Measurements from ENCODE around the gene CERS4.
"Not testable (repeated sequence)": the region's sequence is repeated elsewhere in the genome, so short reads cannot be mapped to it uniquely, and the experiment has no call there.

Gene CERS4

GRCh38 chr19:8245869-8246835 lies 37.0 kb downstream of the CERS4 start:
- Mint-ChIP-seq H3K4me1 (peaks cover 4% of the 10 kb centered on the region), H3K9me3 (peaks cover 4% of the 10 kb centered on the region), H3K36me3 (ENCODE audit: low read depth) (peaks cover 25% of the 10 kb centered on the region), H3K4me3 (no peak overlapping the region), H3K27ac (no peak overlapping the region), H3K27me3 (no peaks in the 10 kb centered on the region)
- DNase-seq (no peak), ATAC-seq (no peak)

DNA sequence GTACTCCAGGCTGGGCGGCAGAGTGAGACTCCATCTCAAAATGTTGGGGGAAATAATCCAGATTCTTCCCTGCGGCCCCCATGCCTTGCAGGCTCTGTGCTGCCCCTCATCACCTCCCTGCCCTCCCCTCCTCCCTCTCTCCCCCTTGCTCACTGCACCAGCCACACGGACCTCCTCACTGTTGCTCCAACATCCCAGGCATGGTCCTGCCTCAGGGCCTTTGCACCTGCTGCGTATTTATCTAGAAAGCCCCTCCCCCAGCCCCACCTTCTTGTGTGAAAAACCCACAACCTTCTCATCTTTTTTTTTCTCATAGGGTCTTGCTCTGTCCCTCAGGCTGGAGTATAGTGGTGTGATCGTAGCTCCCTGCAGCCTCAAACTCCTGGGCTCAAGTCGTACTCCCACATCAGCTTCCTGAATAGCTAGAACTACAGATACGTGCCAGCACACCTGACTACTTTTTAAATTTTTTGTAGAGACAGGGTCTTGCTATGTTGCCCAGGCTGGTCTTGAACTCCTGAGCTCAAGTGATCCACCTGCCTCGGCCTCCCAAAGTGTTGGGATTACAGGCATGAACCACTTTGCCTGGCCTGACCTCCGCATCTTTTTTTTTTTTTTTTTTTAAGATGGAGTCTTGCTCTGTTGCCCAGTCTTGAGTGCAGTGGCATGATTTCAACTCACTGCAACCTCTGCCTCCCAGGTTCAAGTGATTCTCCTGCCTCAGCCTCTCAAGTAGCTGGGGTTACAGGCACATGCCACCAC lies 38.1 kb downstream of the CERS4 start:
- H3K27ac Mint-ChIP-seq, result not testable (repeated sequence)

DNA sequence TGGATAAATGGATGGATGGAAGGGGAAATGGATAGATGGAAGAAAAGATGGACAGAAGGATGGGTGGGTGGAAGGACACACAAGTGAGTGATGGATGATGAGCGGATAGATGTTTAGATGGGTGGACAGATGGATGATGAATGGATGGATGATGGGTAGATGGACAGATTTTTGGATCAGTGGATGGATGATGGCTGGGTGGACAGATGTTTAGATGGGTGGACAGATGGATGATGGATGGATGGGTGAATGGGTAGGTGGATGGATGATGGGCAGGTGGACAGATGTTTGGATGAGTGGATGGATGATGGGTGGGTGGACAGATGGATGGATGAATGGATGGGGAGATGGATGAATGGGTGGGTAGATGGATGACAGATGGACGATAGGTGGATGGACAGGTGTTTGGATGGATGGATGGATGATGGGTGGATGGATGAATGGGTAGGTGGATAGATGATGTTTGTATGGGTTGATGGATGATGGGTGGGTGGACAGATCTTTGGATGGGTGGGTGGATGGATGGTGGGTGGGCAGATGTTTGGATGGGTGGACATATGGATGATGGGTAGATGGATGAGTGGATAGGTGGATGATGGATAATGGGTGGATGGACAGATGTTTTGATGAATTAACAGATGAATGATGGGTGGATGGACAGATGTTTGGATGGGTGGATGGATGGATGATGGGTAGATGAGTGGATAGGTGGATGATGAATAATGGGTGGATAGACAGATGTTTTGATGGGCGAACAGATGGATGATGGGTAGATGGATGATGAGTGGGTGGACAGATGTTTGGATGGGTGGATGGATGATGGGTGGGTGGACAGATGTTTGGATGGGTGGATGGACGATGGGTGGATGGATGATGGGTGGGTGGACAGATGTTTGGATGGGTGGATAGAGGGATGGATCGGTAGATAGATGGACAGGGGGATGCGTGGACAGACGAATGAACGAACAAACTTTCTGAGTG lies 39.5 kb downstream of the CERS4 start:
- ATAC-seq, result no peak
- Mint-ChIP-seq H3K36me3 (ENCODE audit: low read depth) (peaks cover 12% of the 10 kb centered on the region), H3K27me3 (no peaks in the 10 kb centered on the region), H3K4me1 (no peaks in the 10 kb centered on the region), H3K9me3 (no peaks in the 10 kb centered on the region), H3K4me3 (no peak overlapping the region), H3K27ac (no peak overlapping the region)
- no peak for DNase-seq

More for the DNA sequence above, 38.1 kb downstream of the CERS4 start:
- H3K27me3 Mint-ChIP-seq, H3K4me1 Mint-ChIP-seq, H3K4me3 Mint-ChIP-seq, DNase-seq, ATAC-seq, H3K9me3 Mint-ChIP-seq: not testable (repeated sequence)
- H3K36me3 Mint-ChIP-seq (ENCODE audit: low read depth), result peaks cover 20% of the 10 kb centered on the region

- Mint-ChIP-seq H3K27me3 (no peaks in the 10 kb centered on the region), H3K4me3 (no peak overlapping the region), H3K36me3 (ENCODE audit: low read depth) (peaks cover 10% of the 10 kb centered on the region), H3K4me1 (peaks cover 1% of the 10 kb centered on the region), H3K9me3 (no peaks in the 10 kb centered on the region), H3K27ac (no peak overlapping the region)
- DNase-seq, result no peak
- no peak for ATAC-seq
These were observed 41.4 kb downstream of the CERS4 start for GRCh38 chr19:8250596-8250995.

GRCh38 chr19:8251025-8251472 lies 41.9 kb downstream of the CERS4 start:
- Mint-ChIP-seq H3K4me1 (peaks cover 1% of the 10 kb centered on the region), H3K9me3 (no peaks in the 10 kb centered on the region), H3K27ac (no peak overlapping the region), H3K4me3 (no peak overlapping the region), H3K27me3 (no peaks in the 10 kb centered on the region), H3K36me3 (ENCODE audit: low read depth) (peaks cover 13% of the 10 kb centered on the region)
- DNase-seq (no peak), ATAC-seq (no peak)

DNA sequence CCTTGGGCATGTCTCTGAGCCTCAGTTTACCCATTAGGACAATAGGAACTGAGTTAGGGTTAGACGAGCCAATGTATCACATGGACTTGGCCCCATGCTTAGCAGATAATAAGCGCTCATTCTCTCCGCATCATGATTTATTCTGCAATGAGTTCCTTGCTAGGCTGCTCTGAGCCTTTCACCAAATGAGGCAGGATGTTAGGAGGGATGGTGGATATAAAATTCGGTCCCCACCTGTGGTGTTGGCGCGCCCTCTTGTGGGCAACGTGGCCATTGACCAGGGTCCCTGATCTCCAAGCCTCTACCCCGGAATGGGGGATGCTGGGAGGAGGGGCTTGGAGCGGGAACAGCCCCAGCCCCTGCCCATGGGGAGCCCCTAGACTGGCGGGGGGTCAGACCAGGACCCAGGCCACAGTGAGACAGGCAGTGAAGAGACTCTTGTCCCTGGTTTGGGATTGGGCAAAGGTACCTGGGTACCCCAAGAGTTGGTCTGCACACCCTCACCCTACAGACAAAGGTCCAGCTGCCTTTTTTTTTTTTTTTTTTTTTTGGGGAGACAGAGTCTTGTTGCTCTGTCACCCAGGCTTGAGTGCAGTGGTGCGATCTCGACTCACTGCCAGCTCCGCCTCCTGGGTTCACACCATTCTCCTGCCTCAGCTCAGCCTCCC lies 43.9 kb downstream of the CERS4 start:
- Mint-ChIP-seq H3K27ac (no peak overlapping the region), H3K4me3 (no peak overlapping the region), H3K9me3 (no peaks in the 10 kb centered on the region), H3K36me3 (ENCODE audit: low read depth) (peaks cover 12% of the 10 kb centered on the region), H3K4me1 (peaks cover 1% of the 10 kb centered on the region), H3K27me3 (no peaks in the 10 kb centered on the region)
- DNase-seq, result peak; percentile 85
- peak; percentile 75 for ATAC-seq

- DNase-seq (no peak), ATAC-seq (no peak)
- H3K27ac Mint-ChIP-seq, result no peak overlapping the region
- H3K27me3 Mint-ChIP-seq, result no peaks in the 10 kb centered on the region
- H3K4me3 Mint-ChIP-seq, result no peak overlapping the region
- no peaks in the 10 kb centered on the region for H3K9me3 Mint-ChIP-seq
- H3K36me3 Mint-ChIP-seq (ENCODE audit: low read depth), result peaks cover 6% of the 10 kb centered on the region
- peaks cover 1% of the 10 kb centered on the region for H3K4me1 Mint-ChIP-seq
These were observed 44.5 kb downstream of the CERS4 start for GRCh38 chr19:8253678-8254077.

GRCh38 chr19:8254286-8255001 lies 45.3 kb downstream of the CERS4 start:
- no peak for ATAC-seq
- Mint-ChIP-seq H3K36me3 (ENCODE audit: low read depth) (peaks cover 3% of the 10 kb centered on the region), H3K4me1 (peaks cover 1% of the 10 kb centered on the region), H3K9me3 (no peaks in the 10 kb centered on the region), H3K27ac (no peak overlapping the region), H3K27me3 (no peaks in the 10 kb centered on the region), H3K4me3 (no peak overlapping the region)
- no peak for DNase-seq

DNA sequence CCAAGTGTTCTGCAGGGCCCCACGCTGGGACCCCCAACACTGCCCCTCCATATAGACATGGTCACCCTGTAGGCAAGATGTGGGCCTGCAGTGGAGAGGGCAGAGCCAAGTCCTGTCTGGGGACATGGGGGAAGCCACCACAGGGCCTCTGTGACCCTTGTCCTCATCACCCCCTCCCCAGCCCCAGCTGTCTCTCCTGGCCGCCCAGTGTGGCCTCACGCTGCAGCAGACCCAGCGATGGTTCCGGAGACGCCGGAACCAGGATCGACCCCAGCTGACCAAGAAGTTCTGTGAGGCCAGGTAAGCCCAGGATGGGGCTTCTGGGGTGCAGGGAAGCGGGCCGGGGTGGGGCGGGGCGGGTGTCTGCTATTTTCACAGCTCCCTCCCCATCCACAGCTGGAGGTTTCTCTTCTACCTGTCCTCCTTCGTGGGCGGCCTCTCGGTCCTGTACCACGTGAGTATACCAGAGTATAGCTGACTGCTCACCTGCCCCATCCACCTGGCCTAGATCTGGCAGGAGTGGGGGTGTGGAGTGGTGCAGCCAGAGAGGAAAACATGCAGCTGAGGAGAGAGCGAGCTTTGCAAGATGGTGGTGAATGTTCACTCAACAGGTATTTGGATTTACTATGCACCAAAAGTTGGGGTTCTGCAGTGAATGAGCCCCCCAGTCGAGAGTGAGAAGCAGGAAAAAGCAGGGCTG lies 46.4 kb downstream of the CERS4 start:
- no peaks in the 10 kb centered on the region for H3K9me3 Mint-ChIP-seq
- DNase-seq, result no peak
- peaks cover 3% of the 10 kb centered on the region for H3K36me3 Mint-ChIP-seq (ENCODE audit: low read depth)
- H3K4me3 Mint-ChIP-seq, result no peak overlapping the region
- no peak for ATAC-seq
- H3K4me1 Mint-ChIP-seq, result peaks cover 1% of the 10 kb centered on the region
- no peak overlapping the region for H3K27ac Mint-ChIP-seq
- no peaks in the 10 kb centered on the region for H3K27me3 Mint-ChIP-seq

DNA sequence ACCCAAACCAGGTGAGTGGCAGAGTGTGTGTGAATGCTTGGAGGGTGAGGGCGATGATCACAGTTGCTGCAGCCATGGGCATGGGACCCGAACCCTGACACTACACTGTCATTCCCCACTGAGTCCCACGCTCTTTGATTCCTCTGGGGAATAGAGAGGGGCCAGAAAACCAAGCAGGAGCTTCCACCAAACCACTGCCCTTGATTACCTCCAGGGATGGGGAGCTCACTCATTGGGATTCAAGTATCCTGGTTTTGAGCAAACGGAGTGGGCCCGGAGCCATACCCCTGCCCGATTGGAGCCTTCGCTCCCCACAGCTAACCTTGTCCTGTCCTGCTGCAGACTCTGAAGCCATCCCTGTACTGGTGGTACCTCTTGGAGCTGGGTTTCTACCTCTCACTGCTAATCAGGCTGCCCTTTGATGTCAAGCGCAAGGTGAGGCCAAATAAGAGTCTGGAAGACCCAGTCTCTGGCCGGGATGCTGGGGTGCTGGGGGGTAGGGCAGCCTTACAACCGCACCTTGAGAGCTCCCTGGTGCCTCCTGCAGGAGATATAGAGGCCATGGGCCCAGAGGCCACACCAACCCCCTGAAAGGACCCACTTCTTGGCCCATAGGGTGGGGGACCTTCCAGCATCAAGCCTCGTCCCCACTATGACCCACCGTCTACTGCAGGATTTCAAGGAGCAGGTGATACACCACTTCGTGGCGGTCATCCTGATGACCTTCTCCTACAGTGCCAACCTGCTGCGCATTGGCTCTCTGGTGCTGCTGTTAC lies 47.3 kb downstream of the CERS4 start:
- Mint-ChIP-seq H3K27me3 (no peaks in the 10 kb centered on the region), H3K27ac (no peak overlapping the region), H3K9me3 (no peaks in the 10 kb centered on the region), H3K36me3 (ENCODE audit: low read depth) (peaks cover 3% of the 10 kb centered on the region), H3K4me3 (no peak overlapping the region), H3K4me1 (peaks cover 1% of the 10 kb centered on the region)
- no peak for ATAC-seq
- no peak for DNase-seq

DNA sequence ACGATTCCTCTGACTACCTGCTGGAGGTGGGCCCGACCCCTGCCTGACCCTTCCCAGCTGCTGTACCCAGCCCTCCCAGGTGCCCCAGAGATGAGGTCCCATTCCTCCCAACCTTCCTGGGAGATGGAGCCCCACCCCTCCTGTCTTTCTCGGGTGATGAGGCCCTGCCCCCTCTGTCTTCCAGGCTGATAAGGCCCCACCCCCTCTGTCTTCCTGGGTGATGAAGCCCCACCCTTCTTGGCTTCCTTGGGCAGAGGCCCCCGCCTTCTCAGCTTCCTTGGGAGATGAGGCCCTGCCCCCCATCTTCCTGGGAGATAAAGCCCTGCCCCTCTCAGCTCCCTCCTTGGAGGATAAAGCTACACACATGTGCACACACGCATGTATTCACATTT lies 47.9 kb downstream of the CERS4 start:
- no peak overlapping the region for H3K27ac Mint-ChIP-seq
- DNase-seq (no peak), ATAC-seq (no peak)
- H3K27me3 Mint-ChIP-seq, result no peaks in the 10 kb centered on the region
- peaks cover 3% of the 10 kb centered on the region for H3K36me3 Mint-ChIP-seq (ENCODE audit: low read depth)
- H3K4me1 Mint-ChIP-seq, result peaks cover 1% of the 10 kb centered on the region
- no peaks in the 10 kb centered on the region for H3K9me3 Mint-ChIP-seq
- H3K4me3 Mint-ChIP-seq, result no peak overlapping the region

DNA sequence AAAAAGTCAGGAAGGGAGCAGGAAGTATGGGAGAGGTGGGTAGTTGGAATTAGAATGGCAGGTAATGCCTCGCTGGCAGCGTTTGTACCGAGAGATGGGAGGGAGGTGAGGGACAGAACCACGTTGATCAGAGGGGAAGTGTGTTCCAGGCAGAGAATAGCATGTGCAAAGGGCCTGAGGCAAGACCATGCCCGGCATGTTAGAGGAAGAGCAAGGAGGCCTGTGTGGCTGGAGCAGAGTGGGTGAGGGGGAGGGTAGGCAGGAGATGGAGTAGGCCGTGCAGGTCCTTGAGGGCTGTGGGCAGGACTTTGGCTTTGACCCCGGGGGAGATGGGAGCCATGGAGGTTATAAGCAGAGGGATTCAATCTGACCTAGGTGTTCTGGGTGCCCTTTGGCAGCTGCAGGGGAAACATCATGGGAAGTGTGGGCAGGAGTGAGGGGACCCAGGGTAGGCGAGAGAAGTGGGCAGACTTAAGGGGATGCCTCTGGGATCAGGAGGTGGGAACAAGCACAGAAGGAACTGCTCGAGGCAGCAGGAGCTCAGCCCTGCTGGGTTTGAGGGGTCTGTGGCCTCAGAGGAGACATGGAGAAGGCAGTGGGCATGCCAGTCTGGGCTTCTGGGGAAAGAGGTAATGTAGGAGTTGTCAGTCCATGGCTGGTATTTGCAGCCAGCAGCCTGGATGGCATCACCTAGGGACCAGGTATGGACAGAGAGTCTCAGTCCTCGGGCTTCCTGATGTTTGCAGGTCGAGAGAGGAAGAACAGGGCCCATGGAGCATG lies 50.2 kb downstream of the CERS4 start:
- Mint-ChIP-seq H3K27me3 (no peaks in the 10 kb centered on the region), H3K4me1 (no peaks in the 10 kb centered on the region), H3K36me3 (ENCODE audit: low read depth) (peaks cover 3% of the 10 kb centered on the region), H3K27ac (no peak overlapping the region), H3K4me3 (no peak overlapping the region), H3K9me3 (no peaks in the 10 kb centered on the region)
- ATAC-seq (no peak), DNase-seq (no peak)

All from activated naive CD8-positive, alpha-beta T cell treated with anti-CD3 and anti-CD28 coated beads, Interleukin-2, amount 50 U/mL, for 24 hours (primary cell).